Skin of body (tissue), 2 donors: Measurements from ENCODE around the gene APOBEC2. TPM values are rescaled to one million over a fixed set of nuclear protein-coding genes. Genes with fewer than 3 reads are reported as not detected.

Source experiments
- DNase-seq: peaks from one replicate; lab custom pipeline; 2025; lab: John Stamatoyannopoulos, UW
- total RNA-seq: library from RNA; depleted of rRNA; stranded (reverse); fragments of >200 nt; gene quantifications from one replicate; pipeline ENCODE4 v1.2.3, GENCODE V29; 2014

Gene APOBEC2
- total RNA-seq, 1 donor from 2014 or later = 60.6 TPM

GRCh38 chr6:41058783-41059181 is 5.8 kb downstream of the APOBEC2 start:
- no peak for DNase-seq

DNA sequence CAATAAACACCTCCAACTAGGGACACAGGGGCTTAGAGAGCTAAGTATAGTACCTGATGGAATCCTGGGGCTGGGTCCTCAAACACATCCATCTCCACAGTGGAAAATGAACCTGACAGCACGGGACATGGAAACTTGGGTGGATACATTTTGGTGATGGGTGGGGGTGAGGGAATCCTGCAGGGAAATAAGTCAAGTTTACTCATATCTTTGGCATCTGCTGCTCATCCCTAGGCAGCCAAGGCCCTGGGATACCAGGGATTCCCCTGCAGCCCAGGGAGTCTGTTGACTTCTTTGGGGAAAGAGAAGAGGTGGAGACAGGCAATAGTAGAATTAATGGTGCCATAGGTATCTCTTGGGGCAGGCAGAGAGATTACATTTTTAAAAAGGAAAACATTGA is 6.6 kb downstream of the APOBEC2 start:
- no peak for DNase-seq

DNA sequence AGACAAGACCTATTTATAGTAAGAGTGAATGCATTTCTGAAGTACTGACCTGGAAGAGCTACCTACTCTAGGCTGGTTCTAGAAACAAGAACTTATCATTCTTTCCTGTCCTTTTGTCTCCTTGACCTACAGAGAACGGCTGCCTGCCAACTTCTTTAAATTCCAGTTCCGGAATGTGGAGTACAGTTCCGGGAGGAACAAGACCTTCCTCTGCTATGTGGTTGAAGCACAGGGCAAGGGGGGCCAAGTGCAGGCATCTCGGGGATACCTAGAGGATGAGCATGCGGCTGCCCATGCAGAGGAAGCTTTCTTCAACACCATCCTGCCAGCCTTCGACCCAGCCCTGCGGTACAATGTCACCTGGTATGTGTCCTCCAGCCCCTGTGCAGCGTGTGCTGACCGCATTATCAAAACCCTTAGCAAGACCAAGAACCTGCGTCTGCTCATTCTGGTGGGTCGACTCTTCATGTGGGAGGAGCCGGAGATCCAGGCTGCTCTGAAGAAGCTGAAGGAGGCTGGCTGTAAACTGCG is 8.3 kb downstream of the APOBEC2 start:
- no peak for DNase-seq

DNA sequence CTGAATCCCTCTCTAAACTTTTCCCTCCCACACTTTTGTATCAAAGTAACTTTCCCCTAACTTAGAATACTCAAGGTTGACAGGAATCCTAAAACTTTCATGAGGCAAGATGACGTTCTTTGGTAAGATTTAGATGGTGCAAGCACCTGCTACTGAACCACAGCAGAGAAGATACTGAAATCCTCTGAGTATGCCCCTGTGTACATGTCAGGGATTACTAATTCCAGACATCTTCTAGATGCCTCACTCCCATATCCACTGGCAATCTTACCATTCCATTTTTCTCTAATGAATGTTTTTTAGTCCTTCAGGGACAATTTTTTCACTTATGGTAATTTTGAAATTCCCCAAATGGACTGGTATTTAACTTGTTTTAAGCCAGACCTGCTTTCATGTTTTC is 9.1 kb downstream of the APOBEC2 start:
- no peak for DNase-seq

- DNase-seq = no peak
These were observed 10.9 kb downstream of the APOBEC2 start for GRCh38 chr6:41063884-41064285.

DNA sequence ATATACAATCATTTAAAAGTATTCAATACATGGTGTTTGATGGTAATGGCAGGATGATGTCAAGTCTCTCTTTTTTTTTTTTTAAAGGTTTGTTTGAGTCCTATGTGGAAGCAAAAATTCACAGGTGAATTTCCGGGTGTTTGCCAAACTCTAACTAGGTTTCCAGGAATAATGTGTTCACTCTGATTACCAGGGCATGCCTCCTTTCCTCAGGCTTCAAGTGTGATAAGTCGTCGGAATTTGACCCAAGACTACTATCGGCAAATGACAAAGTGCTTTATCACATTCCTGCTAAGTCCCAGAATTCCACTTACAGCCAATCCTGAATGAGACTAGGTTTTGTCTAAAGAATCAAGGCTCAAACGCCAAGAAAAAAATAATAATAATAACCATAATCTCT is 11.8 kb downstream of the APOBEC2 start:
- DNase-seq = no peak

- no peak for DNase-seq
These were observed 12.6 kb downstream of the APOBEC2 start for GRCh38 chr6:41065550-41066026.

- DNase-seq = peak; percentile 63
These were observed 13.9 kb downstream of the APOBEC2 start for GRCh38 chr6:41066867-41067304.

- no peak for DNase-seq
These were observed 18.5 kb downstream of the APOBEC2 start for GRCh38 chr6:41071501-41071922.

DNA sequence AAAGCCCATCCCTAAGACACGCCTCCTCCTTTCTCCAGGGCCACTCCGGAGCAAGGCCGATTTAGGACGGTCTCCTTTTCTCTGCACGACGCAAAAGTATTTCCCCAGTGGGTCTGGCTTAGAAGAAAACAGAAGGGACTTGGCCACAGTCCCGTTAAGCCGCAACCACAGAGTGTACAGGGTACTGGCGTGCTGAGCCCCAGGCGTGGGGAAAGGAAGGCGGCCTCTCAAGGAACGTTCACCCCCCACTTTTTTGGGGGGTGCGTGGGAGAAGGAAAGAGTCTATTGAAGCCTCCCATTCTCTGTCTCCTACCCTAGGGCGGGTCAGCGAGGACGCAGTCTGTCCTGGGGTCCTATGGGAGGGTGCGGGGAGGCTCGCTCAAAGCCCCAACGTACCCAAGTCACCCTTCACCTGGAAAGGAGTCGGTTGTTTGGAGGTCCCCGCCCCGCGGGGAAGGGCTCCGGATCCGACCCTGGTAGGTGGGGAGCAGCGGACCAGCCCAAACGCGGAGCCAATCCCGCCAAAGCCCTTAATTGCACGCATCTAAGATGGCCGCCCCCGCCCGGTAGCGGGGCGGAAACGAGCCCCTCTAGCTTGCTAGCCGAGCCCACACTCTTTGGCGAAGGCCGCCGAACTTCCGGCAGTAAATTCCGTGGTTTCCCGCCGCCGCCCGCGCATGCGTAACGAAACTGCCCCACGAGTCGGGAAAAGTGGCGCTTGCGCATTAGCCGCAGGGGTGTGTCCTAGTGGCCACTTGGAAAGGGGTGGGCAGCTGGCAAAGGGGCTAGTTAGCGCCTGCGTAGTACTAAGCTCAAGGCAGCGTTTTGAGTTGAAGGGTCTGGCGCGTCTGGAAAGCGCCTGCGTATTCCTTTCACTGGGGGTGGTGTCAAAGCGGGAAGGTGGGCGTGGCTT is 19.2 kb downstream of the APOBEC2 start, which contains the start of gene OARD1:
Gene OARD1 (minus strand): TSS at position 434 of the 913 bp plus-strand sequence. CDS start 722 bp downstream, outside the sequence.
- DNase-seq = peak; percentile 100

DNA sequence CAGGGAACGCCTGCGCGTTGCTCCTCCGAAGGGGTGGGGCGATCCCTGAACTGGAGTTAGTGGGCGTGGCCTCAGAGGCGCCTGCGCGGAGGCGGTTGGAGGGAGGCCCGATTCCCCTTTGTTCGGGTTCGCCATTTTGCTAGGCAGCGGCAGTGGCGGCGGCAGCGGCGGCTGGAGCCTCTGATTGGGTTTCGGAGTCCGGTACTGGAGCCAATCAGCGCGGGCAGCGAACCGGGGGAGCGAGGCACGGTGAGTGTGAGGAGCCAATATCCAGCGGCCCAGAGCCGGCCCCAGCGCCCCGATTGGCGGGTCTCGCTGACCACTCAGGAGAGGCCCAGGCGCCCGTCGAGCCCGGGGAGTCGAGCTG is 19.8 kb downstream of the APOBEC2 start, which contains the start of gene NFYA:
Gene NFYA (plus strand): TSS at position 139 of the 367 bp plus-strand sequence. CDS start 6,116 bp downstream, outside the sequence.
- no peak for DNase-seq

DNA sequence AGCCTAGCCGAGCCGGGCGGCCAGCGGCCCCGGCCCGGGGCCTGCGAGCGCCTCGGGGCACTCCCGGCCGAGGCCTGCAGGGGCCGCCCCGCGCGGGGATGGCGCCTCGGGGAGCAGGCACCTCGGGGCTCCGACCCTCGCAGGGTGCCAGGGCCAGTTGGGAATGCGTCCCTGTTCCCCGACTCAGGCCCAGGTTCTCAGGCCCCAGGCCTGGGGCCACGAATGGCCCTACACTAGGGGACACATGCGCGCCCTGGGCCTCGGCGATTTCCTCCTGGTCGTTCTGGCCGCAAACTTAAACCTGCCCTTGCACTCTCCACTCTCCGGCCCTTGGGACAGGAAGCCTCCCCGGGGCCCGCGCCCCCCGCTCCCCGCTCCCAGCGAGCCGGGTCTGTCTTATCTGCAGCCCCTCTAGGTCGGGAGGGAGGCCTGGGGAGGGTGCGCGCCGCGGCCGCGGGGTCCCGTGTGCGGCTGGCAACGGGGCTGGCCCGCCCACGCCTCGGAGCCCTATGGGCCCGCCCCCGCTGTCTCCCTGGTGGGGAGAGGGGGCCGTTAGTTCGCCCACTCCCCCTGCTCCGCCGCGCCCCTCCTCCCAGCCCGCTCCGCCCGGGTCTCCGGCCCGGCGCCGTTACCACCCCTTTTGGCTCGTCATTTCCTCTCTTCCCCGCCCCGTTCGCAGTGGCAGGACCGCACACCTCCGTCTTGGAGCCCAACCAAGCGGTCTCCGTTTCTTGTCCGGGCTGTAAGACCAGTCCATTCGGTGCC is 20.4 kb downstream of the APOBEC2 start:
- peak; percentile 61 for DNase-seq

DNA sequence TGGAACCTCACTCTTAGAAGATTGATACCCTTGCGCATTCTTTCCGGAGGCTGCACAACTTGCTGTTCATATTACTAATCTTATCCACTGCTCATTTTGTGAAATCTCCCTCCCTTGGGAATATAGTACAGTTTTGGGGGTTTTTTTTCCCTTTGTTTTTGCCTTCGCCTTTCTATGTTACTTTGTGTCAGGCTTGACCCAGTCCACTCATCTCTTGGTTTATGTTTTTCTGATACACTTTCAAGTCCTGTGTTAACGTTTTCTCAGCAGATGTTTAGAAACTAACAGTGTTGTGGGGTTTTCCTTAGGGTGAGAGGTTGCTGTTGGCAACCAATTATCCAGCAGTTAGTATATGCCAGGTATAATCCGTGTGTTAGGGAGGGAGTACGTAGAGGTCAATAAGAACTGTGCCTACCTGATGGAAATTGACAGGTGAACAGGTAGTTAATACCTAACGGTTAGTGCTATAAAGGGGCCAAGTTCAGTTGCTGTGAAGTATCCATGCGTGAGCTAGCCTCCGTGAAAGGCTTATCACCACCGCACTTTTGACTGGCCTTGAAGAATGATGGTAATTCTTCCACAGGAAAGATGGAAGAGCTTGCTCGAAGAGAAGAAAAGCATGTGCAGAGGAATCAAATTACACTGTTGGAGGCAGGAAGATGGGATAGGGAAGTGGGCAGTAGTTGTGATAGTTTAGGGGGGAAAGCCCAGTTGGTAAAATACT is 21.1 kb downstream of the APOBEC2 start:
- peak; percentile 77 for DNase-seq

DNA sequence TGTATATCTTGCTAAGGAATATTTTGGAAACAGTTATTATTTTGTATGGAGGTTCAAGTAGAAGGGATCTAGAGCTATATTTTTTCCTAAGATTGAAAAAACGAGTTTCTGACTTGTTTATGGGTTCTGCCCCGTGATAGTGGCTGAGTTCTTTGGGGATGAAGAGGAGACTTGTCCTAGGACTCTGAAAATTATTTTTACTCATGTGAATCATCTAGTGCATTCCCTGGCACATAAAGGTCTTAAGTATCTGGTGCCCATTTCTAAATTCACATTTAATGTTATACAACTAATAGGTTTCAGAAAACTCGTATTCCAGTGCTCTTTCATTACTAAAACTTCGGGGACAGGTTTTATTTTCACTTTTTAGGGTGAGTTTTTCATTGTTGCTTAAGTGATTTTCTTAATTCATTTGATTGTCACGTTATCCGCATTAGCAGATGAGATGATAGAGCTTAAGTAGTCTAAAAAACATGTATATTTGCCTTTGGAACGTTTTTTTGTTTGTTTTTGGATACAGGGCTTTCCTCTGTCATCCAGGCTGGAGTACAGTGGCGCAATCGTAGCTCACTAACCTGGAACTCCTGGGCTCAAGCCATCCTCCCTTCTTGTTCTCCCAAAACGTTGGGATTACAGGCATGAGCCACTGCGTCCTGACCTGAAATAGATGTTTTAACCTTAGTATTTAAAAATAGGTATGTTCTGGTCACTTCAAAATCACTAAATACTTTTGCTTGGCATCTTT is 21.9 kb downstream of the APOBEC2 start:
- DNase-seq = no peak

GRCh38 chr6:41075651-41076626 is 22.9 kb downstream of the APOBEC2 start:
- no peak for DNase-seq

GRCh38 chr6:41077536-41077935 is 24.5 kb downstream of the APOBEC2 start:
- DNase-seq = no peak

- DNase-seq = no peak
These were observed 25.1 kb downstream of the APOBEC2 start for GRCh38 chr6:41078101-41078500.

DNA sequence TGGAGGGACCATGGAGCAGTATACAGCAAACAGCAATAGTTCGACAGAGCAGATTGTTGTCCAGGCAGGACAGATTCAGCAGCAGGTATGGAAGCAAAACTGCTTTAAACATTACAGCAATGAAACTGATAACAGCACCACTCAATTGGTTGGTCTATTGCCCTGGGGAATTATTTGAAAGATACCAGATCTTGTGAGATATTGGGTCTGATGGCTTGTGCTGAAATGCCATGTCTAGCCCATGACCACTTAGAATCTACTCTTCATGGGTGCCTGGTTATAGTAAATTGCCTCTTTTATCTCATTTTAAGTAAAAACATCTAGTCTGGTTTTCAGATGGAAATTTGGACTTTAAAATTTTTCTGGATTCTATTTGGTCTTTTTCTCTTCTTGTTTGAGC is 26.1 kb downstream of the APOBEC2 start:
- DNase-seq = no peak

GRCh38 chr6:41080621-41081020 is 27.6 kb downstream of the APOBEC2 start:
- DNase-seq = no peak
